Measurements from ENCODE around the gene PTGFR. TPM values are rescaled to one million over a fixed set of nuclear protein-coding genes. Genes with fewer than 3 reads are reported as not detected.
A peak's percentile ranks its signal among the peaks of the same experiment; 100 is the strongest.

Gene PTGFR
- polyA plus RNA-seq, 3 donors: 0.43 to 0.88 TPM; not detected in 1

DNA sequence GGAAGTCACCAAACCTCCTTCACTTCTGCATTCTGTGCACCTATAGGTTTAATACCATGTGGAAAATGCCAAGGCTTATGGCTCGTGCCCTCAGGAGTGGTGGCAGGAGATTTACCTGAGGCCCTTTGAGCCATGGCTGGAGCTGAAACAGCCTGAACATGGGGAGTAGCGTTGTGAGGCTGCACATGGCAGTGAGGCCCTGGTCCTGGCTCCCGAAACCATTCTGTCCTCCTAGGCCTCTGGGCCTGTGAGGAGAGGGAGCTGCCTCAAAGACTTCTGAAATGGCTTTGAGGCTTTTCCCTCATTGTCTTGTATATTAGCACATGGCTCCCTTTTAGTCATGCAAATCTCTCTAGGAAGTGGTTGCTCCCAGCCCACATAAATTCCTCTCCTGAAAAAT, 20.6 kb downstream of the PTGFR start:
- DNase-seq: no peak
- Histone ChIP-seq H3K36me3 (replicated peaks in 1 of 2; ENCODE audit: control insufficient read depth in 1 of 2, insufficient read depth in 2 of 2, low read length in 2 of 2) (no peaks in the 10 kb centered on the region), H3K9ac (ENCODE audit: insufficient read depth, low read length, poor library complexity, severe bottlenecking) (no peak overlapping the region), H3K27me3 (ENCODE audit: control insufficient read depth in 2 of 2, insufficient read depth in 2 of 2, low read length in 2 of 2) (no peaks in the 10 kb centered on the region), H3K27ac (ENCODE audit: low read depth in 1 of 2, low read length in 2 of 2) (no peak overlapping the region), H3K79me2 (ENCODE audit: insufficient read depth, low read length) (no peaks in the 10 kb centered on the region), H3K4me2 (replicated peaks; ENCODE audit: extremely low read depth, low read length, poor library complexity, severe bottlenecking) (no peak overlapping the region), H3K4me3 (replicated peaks in 1 of 3; ENCODE audit: low read depth in 2 of 3, low read length in 3 of 3) (no peak overlapping the region), H2AFZ (ENCODE audit: insufficient read depth, low read depth, low read length, poor library complexity, severe bottlenecking) (no peak overlapping the region), H4K20me1 (ENCODE audit: insufficient read depth, low read length) (no peaks in the 10 kb centered on the region), H3K4me1 (ENCODE audit: control insufficient read depth in 1 of 2, insufficient read depth in 2 of 2, low read length in 2 of 2) (no peaks in the 10 kb centered on the region), H3K9me3 (replicated peaks in 1 of 2; ENCODE audit: control insufficient read depth in 1 of 2, insufficient read depth in 1 of 2, low read length in 2 of 2) (peaks cover 19 to 20% of the 10 kb centered on the region in 2 donors)
- WGBS (ENCODE audit: insufficient coverage): 88% methylated on average over 3 of the region's 3 CpGs
- H3K4me3 Mint-ChIP-seq: no peak overlapping the region
- TF ChIP-seq, protein P1, sequence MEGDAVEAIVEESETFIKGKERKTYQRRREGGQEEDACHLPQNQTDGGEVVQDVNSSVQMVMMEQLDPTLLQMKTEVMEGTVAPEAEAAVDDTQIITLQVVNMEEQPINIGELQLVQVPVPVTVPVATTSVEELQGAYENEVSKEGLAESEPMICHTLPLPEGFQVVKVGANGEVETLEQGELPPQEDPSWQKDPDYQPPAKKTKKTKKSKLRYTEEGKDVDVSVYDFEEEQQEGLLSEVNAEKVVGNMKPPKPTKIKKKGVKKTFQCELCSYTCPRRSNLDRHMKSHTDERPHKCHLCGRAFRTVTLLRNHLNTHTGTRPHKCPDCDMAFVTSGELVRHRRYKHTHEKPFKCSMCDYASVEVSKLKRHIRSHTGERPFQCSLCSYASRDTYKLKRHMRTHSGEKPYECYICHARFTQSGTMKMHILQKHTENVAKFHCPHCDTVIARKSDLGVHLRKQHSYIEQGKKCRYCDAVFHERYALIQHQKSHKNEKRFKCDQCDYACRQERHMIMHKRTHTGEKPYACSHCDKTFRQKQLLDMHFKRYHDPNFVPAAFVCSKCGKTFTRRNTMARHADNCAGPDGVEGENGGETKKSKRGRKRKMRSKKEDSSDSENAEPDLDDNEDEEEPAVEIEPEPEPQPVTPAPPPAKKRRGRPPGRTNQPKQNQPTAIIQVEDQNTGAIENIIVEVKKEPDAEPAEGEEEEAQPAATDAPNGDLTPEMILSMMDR (IDR thresholded peaks at IDR 0.05): no peak
- H3K9me3 Mint-ChIP-seq: peaks cover 13 to 26% (median 18%) of the 10 kb centered on the region in 7 donors
- H3K27me3 Mint-ChIP-seq (ENCODE audit: low read depth in 3 of 3): no peaks in the 10 kb centered on the region
- H3K36me3 Mint-ChIP-seq: no peaks in the 10 kb centered on the region
- H3K27ac Mint-ChIP-seq: peak overlapping the region in 1 of 7 donors; percentile 54
- intact Hi-C loops (cut with micrococcal nuclease): no loop called here
- H3K4me1 Mint-ChIP-seq: no peaks in the 10 kb centered on the region

DNA sequence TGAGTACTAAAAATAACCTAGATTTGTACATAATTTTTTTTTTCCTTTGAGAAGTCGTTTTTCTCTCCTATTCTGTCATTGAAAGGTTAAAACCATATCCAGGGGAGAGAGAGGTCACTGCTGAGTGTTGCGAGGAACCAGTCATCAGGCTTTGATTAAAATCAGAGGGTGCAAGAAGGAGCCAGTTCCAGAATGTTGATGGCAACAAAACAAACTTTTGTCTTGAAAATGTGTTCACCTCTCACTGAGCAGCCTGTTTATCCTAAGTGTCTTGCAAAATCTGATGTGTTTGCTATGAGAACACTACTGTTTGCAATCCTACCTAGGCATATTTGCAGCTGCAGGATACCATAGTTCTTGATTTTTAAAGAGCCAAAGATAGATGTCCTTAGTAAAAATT, 25.9 kb downstream of the PTGFR start:
- H3K36me3 Mint-ChIP-seq: no peaks in the 10 kb centered on the region
- H3K4me1 Mint-ChIP-seq: no peaks in the 10 kb centered on the region
- H3K4me2 ChIP-seq (replicated peaks; ENCODE audit: extremely low read depth, low read length, poor library complexity, severe bottlenecking): no peak overlapping the region
- intact Hi-C loops (cut with micrococcal nuclease): no loop called here
- no peak overlapping the region for H3K27ac Mint-ChIP-seq
- no peak overlapping the region for H3K4me3 Mint-ChIP-seq
- TF ChIP-seq, protein P1 (IDR thresholded peaks at IDR 0.05): no peak
- H3K9me3 Mint-ChIP-seq: peaks cover 3 to 15% (median 9%) of the 10 kb centered on the region in 7 donors
- H3K36me3 ChIP-seq (replicated peaks in 1 of 2; ENCODE audit: control insufficient read depth in 1 of 2, insufficient read depth in 2 of 2, low read length in 2 of 2): no peaks in the 10 kb centered on the region
- no peaks in the 10 kb centered on the region for H3K79me2 ChIP-seq (ENCODE audit: insufficient read depth, low read length)
- peaks cover 1 to 10% of the 10 kb centered on the region in 2 donors for H3K9me3 ChIP-seq (replicated peaks in 1 of 2; ENCODE audit: control insufficient read depth in 1 of 2, insufficient read depth in 1 of 2, low read length in 2 of 2)
- H2AFZ ChIP-seq (ENCODE audit: insufficient read depth, low read depth, low read length, poor library complexity, severe bottlenecking): no peak overlapping the region
- peaks cover 0 to 4% (median 0%) of the 10 kb centered on the region in 3 donors for H3K27me3 Mint-ChIP-seq (ENCODE audit: low read depth in 3 of 3)
- no peaks in the 10 kb centered on the region for H4K20me1 ChIP-seq (ENCODE audit: insufficient read depth, low read length)
- H3K4me1 ChIP-seq (ENCODE audit: control insufficient read depth in 1 of 2, insufficient read depth in 2 of 2, low read length in 2 of 2): no peaks in the 10 kb centered on the region
- DNase-seq: no peak
- WGBS (ENCODE audit: insufficient coverage): 100% methylated on average over 1 of the region's 2 CpGs
- H3K27ac ChIP-seq (ENCODE audit: low read depth in 1 of 2, low read length in 2 of 2): no peak overlapping the region
- H3K4me3 ChIP-seq (replicated peaks in 1 of 3; ENCODE audit: low read depth in 2 of 3, low read length in 3 of 3): no peak overlapping the region
- H3K27me3 ChIP-seq (ENCODE audit: control insufficient read depth in 2 of 2, insufficient read depth in 2 of 2, low read length in 2 of 2): no peaks in the 10 kb centered on the region
- H3K9ac ChIP-seq (ENCODE audit: insufficient read depth, low read length, poor library complexity, severe bottlenecking): no peak overlapping the region

Measured in CD14-positive monocyte (primary cell).